ENCODE data around the gene RBP7. TPM values are rescaled to one million over a fixed set of nuclear protein-coding genes. Genes with fewer than 3 reads are reported as not detected.
A peak's percentile ranks its signal among the peaks of the same experiment; 100 is the strongest.

RBP7 gene
- total and polyA plus RNA-seq, 10 of the 15 experiments (the other 5 are each of a cell fraction or from before 2014, with no cell fraction given) = 0.20 TPM; not detected in 9

DNA sequence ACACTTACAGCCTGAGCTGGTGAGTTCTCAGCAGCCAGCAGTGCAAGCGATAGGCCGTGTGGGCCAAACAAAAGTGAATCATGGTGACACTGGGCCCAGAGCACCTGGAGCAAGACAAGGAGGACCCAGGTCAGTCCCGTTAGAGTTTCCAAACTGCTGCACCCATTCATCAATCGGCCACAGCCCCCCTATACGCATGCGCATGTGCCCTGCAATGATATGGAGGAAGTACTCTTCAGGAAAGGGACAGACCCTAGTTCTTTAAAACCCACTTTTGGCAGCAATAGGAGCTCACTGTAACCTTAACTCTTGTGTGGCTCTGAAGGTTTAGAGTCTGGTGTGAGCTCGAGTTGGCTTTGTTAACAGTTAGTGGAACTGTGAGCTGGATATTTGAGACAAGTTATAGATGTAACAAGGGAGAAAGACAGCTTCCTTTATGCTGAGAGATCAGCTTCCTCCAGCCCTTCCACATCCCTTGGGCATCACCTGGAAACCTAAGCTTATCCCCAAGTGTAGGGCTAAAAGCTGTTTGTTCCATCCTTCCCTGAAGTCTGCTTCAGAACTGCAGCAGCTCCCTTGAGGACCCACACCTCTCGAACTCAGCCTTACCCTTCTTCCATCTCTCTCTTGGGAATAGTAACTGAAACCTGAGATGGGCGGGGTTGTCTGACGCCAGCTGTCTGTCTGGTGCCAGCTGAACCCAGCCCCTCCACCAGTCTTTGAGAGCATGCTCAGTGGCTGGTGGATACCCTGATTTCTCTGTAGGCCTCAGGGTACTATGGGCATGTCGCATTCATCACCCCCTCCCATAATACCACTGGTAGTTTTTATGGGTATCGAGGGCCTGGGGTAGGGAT is 36.1 kb upstream of the RBP7 start (continued):
- TF ChIP-seq, protein P1, sequence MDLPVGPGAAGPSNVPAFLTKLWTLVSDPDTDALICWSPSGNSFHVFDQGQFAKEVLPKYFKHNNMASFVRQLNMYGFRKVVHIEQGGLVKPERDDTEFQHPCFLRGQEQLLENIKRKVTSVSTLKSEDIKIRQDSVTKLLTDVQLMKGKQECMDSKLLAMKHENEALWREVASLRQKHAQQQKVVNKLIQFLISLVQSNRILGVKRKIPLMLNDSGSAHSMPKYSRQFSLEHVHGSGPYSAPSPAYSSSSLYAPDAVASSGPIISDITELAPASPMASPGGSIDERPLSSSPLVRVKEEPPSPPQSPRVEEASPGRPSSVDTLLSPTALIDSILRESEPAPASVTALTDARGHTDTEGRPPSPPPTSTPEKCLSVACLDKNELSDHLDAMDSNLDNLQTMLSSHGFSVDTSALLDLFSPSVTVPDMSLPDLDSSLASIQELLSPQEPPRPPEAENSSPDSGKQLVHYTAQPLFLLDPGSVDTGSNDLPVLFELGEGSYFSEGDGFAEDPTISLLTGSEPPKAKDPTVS (IDR thresholded peaks at IDR 0.05; ENCODE audit: low read depth, low read length) = no peak
- TF ChIP-seq LARP7 (IDR thresholded peaks at IDR 0.05) (no peak), BMI1 (IDR thresholded peaks at IDR 0.05; ENCODE audit: borderline replicate concordance) (no peak), BRCA1 (IDR thresholded peaks at IDR 0.05; ENCODE audit: low read depth, low read length) (no peak), CHD1 (IDR thresholded peaks at IDR 0.05; ENCODE audit: low read depth, low read length) (no peak), NRF1 (conservative IDR thresholded peaks at IDR 0.05; ENCODE audit: low read depth, low read length) (peak; percentile 35; the same call in 1 of the 2 replicates), SUZ12 (IDR thresholded peaks at IDR 0.05; ENCODE audit: unreplicated experiment) (no peak), MTA3 (IDR thresholded peaks at IDR 0.05; ENCODE audit: borderline replicate concordance, low read length) (no peak), STAT1 (conservative IDR thresholded peaks at IDR 0.05) (no peak), HDAC6 (IDR thresholded peaks at IDR 0.05; ENCODE audit: unreplicated experiment) (no peak), SMAD1 (IDR thresholded peaks at IDR 0.05; ENCODE audit: low read depth, partially characterized antibody) (no peak)
- TF ChIP-seq, protein P2, sequence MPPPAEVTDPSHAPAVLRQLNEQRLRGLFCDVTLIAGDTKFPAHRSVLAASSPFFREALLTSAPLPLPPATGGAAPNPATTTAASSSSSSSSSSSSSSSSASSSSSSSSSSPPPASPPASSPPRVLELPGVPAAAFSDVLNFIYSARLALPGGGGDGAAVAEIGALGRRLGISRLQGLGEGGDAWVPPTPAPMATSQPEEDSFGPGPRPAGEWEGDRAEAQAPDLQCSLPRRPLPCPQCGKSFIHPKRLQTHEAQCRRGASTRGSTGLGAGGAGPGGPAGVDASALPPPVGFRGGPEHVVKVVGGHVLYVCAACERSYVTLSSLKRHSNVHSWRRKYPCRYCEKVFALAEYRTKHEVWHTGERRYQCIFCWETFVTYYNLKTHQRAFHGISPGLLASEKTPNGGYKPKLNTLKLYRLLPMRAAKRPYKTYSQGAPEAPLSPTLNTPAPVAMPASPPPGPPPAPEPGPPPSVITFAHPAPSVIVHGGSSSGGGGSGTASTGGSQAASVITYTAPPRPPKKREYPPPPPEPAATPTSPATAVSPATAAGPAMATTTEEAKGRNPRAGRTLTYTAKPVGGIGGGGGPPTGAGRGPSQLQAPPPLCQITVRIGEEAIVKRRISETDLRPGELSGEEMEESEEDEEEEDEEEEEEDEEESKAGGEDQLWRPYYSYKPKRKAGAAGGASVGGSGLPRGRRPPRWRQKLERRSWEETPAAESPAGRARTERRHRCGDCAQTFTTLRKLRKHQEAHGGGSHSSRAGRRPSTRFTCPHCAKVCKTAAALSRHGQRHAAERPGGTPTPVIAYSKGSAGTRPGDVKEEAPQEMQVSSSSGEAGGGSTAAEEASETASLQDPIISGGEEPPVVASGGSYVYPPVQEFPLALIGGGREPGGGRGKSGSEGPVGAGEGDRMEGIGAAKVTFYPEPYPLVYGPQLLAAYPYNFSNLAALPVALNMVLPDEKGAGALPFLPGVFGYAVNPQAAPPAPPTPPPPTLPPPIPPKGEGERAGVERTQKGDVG (CRISPR knock-in tag; IDR thresholded peaks at IDR 0.05) = no peak
